Activated CD4-positive, CD25-positive, alpha-beta regulatory T cell treated with anti-CD3 and anti-CD28 coated beads, Interleukin-2, amount 50 U/mL, for 72 hours (primary cell): ENCODE results near the gene ZNF586.

ENCODE experiments used
- DNase-seq: peaks from one replicate; pipeline ENCODE4 v3.0.0; 2021

ZNF586 gene

DNA sequence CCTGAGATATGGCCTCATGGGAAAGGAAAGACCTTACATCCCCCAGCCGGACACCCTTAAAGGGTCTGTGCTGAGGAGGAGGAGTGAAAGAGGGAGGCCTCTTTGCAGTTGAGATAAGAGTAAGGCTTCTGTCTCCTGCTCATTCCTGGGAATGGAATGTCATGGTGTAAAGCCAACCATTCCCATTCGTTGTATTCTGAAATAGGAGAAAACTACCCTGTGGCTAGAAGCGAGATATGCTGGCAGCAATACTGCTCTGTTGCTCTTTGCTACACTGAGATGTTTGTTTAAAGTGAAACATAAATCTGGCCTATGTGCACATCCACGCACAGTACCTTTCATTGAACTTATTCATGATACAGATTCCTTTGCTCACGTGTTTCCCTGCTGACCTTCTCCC is 59.8 kb downstream of the ZNF586 start:
- DNase-seq = no peak

DNA sequence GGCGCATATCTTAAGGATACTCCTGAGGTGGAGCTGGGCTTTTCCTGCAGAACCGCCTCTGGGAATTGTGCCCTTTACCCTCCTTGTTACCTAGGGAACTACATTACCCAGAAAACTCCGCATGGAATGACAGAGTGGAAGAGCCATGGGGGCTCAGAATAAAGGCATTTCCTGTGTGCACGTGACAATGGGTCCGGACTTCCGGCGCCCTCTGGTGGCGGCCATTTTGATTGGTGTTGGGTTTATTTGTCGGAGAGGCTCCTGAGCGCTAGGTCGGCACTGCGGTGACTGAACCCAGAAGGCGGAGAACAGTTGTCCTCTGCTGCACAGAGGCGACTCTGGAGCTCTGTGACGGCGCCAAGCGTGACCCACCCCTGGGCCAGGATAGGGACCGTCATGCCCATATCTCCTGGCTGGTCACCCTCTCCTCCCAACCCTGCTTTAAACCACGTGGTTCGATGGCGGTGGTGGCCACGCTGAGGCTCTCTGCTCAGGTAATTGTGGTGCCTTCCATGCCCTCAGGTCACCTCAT is 60.7 kb downstream of the ZNF586 start, which contains the start of gene ZNF587B:
ZNF587B (plus strand) TSS at position 229 of the 532 bp plus-strand sequence; CDS start at position 459, 230 bp downstream.
- DNase-seq = peak; percentile 45
